A673 (cell line): ENCODE data around the gene PRM3. TPM values are rescaled to one million over a fixed set of nuclear protein-coding genes. Genes with fewer than 3 reads are reported as not detected.
A peak's percentile ranks its signal among the peaks of the same experiment; 100 is the strongest.

Experiments used
- BruUV-seq: library from RNA; stranded (reverse); fragments of 400-500 nt; replicated peaks from 2 replicates; lab custom pipeline; 2021; lab: Mats Ljungman, UMichigan
- CTCF ChIA-PET: fragments of 300-600 bp; sonication (Branson Sonifier 250); formaldehyde crosslinking; loops from one replicate; lab custom pipeline; 2022; ENCODE audit warnings: antibody characterized with exemption; lab: Charles Lee
- POLR2A ChIA-PET: fragments of 300-600 bp; sonication (Branson Sonifier 250); formaldehyde crosslinking; loops from one replicate; lab custom pipeline; 2022; ENCODE audit warnings: antibody characterized with exemption; ENCODE audit not compliant: low non-redundant PET; lab: Charles Lee
- DNase-seq: peaks from one replicate; pipeline ENCODE4 v3.0.0-alpha.2; 2015; ENCODE audit warnings: low spot score
- H3K27ac ChIP-seq: fragments of 200-600 bp; sonication (generic); 2 replicates; pipeline ENCODE4 v1.5.1; 2016; ENCODE audit warnings: mixed run types, low read depth, mild to moderate bottlenecking, mixed read lengths, antibody characterized with exemption, low read length; ENCODE audit not compliant: poor library complexity, severe bottlenecking
- H3K27me3 ChIP-seq: fragments of 200-600 bp; sonication (generic); replicated peaks from 2 replicates; pipeline ENCODE4 v1.6.1; 2017; ENCODE audit warnings: mixed run types, low read depth, mild to moderate bottlenecking, mixed read lengths, antibody characterized with exemption, low read length; ENCODE audit not compliant: insufficient read depth, poor library complexity
- H3K36me3 ChIP-seq: fragments of 200-600 bp; sonication (generic); 2 replicates; pipeline ENCODE4 v1.6.1; 2016; ENCODE audit warnings: mixed run types, mild to moderate bottlenecking, mixed read lengths, antibody characterized with exemption, low read length; ENCODE audit not compliant: insufficient read depth, poor library complexity, severe bottlenecking
- H3K4me1 ChIP-seq: fragments of 200-600 bp; sonication (generic); 2 replicates; pipeline ENCODE4 v1.6.1; 2017; ENCODE audit warnings: mixed run types, mild to moderate bottlenecking, mixed read lengths, antibody characterized with exemption, low read length; ENCODE audit not compliant: insufficient read depth, poor library complexity, severe bottlenecking
- H3K4me3 ChIP-seq: fragments of 200-600 bp; sonication (generic); 2 replicates; pipeline ENCODE4 v1.5.1; 2016; ENCODE audit warnings: low read depth, mixed run types, mild to moderate bottlenecking, mixed read lengths, low read length; ENCODE audit not compliant: poor library complexity, severe bottlenecking
- H3K9me3 ChIP-seq: fragments of 200-600 bp; sonication (generic); 2 replicates; pipeline ENCODE4 v1.6.1; 2016; ENCODE audit warnings: mixed run types, low read depth, mild to moderate bottlenecking, mixed read lengths, antibody characterized with exemption, low read length; ENCODE audit not compliant: poor library complexity, severe bottlenecking
- EZH2 ChIP-seq: fragments of 200-600 bp; sonication (generic); IDR thresholded peaks from 2 replicates; pipeline ENCODE4 v1.6.1; 2017; ENCODE audit warnings: borderline replicate concordance, low read depth, mild to moderate bottlenecking, mixed read lengths, antibody characterized with exemption, low read length; ENCODE audit not compliant: poor library complexity, severe bottlenecking
- intact Hi-C: fragments of 100-400 bp; cut with micrococcal nuclease; formaldehyde crosslinking; loops from one replicate; pipeline ENCODE4 v1.10.0; 2022; ENCODE audit not compliant: unreplicated experiment
- total RNA-seq: library from RNA; stranded (reverse); gene quantifications from 2 replicates; pipeline ENCODE4 v1.2.3, GENCODE V29; 2021
- TF ChIP-seq, protein P1 (sequence below): fragments of 300-800, 200-600 bp; sonication (generic); conservative IDR thresholded peaks from 2 replicates; pipeline ENCODE4 v1.5.1; 2017; ENCODE audit warnings: low read depth, mild to moderate bottlenecking, antibody characterized with exemption, low read length, moderate library complexity, mixed read lengths

Gene PRM3
- total RNA-seq, 1 experiment from 2014 or later: not detected

GRCh38 chr16:11313493-11314308 lies 40.3 kb upstream of the PRM3 start:
- no peak for TF ChIP-seq EZH2
- TF ChIP-seq, protein P1, sequence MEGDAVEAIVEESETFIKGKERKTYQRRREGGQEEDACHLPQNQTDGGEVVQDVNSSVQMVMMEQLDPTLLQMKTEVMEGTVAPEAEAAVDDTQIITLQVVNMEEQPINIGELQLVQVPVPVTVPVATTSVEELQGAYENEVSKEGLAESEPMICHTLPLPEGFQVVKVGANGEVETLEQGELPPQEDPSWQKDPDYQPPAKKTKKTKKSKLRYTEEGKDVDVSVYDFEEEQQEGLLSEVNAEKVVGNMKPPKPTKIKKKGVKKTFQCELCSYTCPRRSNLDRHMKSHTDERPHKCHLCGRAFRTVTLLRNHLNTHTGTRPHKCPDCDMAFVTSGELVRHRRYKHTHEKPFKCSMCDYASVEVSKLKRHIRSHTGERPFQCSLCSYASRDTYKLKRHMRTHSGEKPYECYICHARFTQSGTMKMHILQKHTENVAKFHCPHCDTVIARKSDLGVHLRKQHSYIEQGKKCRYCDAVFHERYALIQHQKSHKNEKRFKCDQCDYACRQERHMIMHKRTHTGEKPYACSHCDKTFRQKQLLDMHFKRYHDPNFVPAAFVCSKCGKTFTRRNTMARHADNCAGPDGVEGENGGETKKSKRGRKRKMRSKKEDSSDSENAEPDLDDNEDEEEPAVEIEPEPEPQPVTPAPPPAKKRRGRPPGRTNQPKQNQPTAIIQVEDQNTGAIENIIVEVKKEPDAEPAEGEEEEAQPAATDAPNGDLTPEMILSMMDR: no peak
- H3K4me1 ChIP-seq: peaks cover 11% of the 10 kb centered on the region
- no peaks in the 10 kb centered on the region for H3K36me3 ChIP-seq
- no peak for DNase-seq
- H3K27me3 ChIP-seq: no peaks in the 10 kb centered on the region
- ChIA-PET CTCF (interaction anchor here (1.0 kb wide), 1 partner anchor 43 kb away, joined by 4 read pairs; no protein-coding TSS in a partner anchor), POLR2A (interaction anchor here (0.7 kb wide), 1 partner anchor 67 kb away, joined by 6 read pairs; no protein-coding TSS in a partner anchor)
- no peak overlapping the region for H3K4me3 ChIP-seq
- BruUV-seq: no TSS peak
- no peaks in the 10 kb centered on the region for H3K9me3 ChIP-seq
- intact Hi-C loops: no loop called here
- H3K27ac ChIP-seq: peak overlapping the region; percentile 8

- intact Hi-C loops: no loop called here
- Histone ChIP-seq H3K27ac (peak overlapping the region; percentile 5), H3K27me3 (no peaks in the 10 kb centered on the region), H3K36me3 (no peaks in the 10 kb centered on the region), H3K9me3 (no peaks in the 10 kb centered on the region), H3K4me3 (no peak overlapping the region), H3K4me1 (peaks cover 11% of the 10 kb centered on the region)
- BruUV-seq: no TSS peak
- CTCF ChIA-PET: interaction anchor here (1.0 kb wide), 1 partner anchor 43 kb away, joined by 4 read pairs; no protein-coding TSS in a partner anchor
- POLR2A ChIA-PET: interaction anchor here (0.7 kb wide), 1 partner anchor 67 kb away, joined by 6 read pairs; no protein-coding TSS in a partner anchor
- no peak for TF ChIP-seq EZH2
- TF ChIP-seq, protein P1: no peak
- peak; percentile 45 for DNase-seq
These were observed 39.5 kb upstream of the PRM3 start for GRCh38 chr16:11312718-11313492.

DNA sequence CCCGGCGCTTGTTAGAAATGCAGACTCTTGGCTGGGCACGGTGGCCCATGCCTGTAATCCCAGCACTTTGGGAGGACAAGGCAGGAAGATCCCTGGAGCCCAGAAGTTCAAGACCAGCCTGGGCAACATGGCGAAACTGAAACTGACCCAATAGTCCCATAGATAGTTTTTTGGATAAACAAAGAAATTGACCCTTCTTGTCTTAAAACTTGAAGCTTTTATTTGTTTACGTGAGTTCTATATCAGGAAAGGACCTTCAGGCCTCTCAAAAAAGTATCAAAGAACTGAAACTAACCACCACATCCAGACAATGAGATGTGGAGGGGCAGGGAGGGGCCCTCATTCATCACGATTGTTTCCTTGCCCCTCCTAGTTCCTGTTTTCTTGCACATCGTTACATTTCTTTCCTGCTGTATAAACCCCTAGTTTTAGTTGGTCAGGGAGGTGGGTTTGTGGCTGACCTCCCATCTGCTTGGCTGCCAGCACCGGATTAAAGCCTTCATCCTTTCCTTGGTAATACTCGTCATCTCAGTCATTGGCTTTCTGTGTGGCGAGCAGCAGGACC lies 37.6 kb upstream of the PRM3 start:
- no peak overlapping the region for H3K27ac ChIP-seq
- BruUV-seq: no TSS peak
- POLR2A ChIA-PET: interaction anchor here (0.6 kb wide), 1 partner anchor 59 kb away, joined by 4 read pairs; no protein-coding TSS in a partner anchor

More for the DNA sequence above, 37.6 kb upstream of the PRM3 start:
- H3K4me1 ChIP-seq: peaks cover 11% of the 10 kb centered on the region
- no peak for DNase-seq
- no peaks in the 10 kb centered on the region for H3K36me3 ChIP-seq
- H3K9me3 ChIP-seq: no peaks in the 10 kb centered on the region
- TF ChIP-seq EZH2: no peak
- TF ChIP-seq, protein P1: no peak
- no peak overlapping the region for H3K4me3 ChIP-seq
- H3K27me3 ChIP-seq: no peaks in the 10 kb centered on the region
- intact Hi-C loops: no loop called here
- CTCF ChIA-PET: no interaction called here
